Lower leg skin (tissue), 4 donors: ENCODE results near the gene ZNF398. TPM values are rescaled to one million over a fixed set of nuclear protein-coding genes. Genes with fewer than 3 reads are reported as not detected.
"Not testable (repeated sequence)": the region's sequence is repeated elsewhere in the genome, so short reads cannot be mapped to it uniquely, and the experiment has no call there.

ENCODE experiments used
- DNase-seq, 2 donors: peaks; one replicate each; pipeline ENCODE4 v3.0.0-alpha.2; 2019; ENCODE audit warnings: low spot score in 2 of 2
- H3K4me3 ChIP-seq: fragments of 200-600 bp; sonication (generic); 2 replicates; pipeline ENCODE4 v1.5.1; 2017; ENCODE audit warnings: mild to moderate bottlenecking, low read depth; ENCODE audit not compliant: poor library complexity, severe bottlenecking
- CTCF ChIP-seq, 3 donors: fragments of 450-650 bp; IDR thresholded peaks; one replicate each; pipeline ENCODE4 v1.5.1; 2016; ENCODE audit warnings: antibody characterized with exemption in 3 of 3, mild to moderate bottlenecking in 3 of 3, moderate library complexity in 2 of 3
- POLR2A ChIP-seq, 2 donors: fragments of 450-650 bp; IDR thresholded peaks; one replicate each; pipeline ENCODE4 v1.6.1; 2016 to 2017; ENCODE audit warnings: antibody characterized with exemption in 2 of 2, mild to moderate bottlenecking in 1 of 2, moderate library complexity in 1 of 2
- WGBS, 2 donors: methylation state at CpG; one replicate each; pipeline ENCODE4 v1.1.5; 2018; 5-methylcytosine and 5-hydroxymethylcytosine counted together
- intact Hi-C: fragments of 100-400 bp; cut with DNase I; formaldehyde crosslinking; loops from one replicate; pipeline ENCODE4 v1.15.0; 2023; ENCODE audit warnings: low total_unique reads
- total RNA-seq, 4 donors: library from RNA; depleted of rRNA; stranded (reverse); fragments of >200 nt; gene quantifications; one replicate each; pipeline ENCODE4 v1.1.0, GENCODE V29; 2016

ZNF398 gene
- total RNA-seq, 4 donors from 2014 or later: 20.9 to 47.8 (median 30.4) TPM

- 94 to 99% methylated on average over 5 of the region's 5 CpGs for WGBS, 2 donors
- DNase-seq: no peak
- intact Hi-C loops: no loop called here
- no peak for TF ChIP-seq POLR2A (IDR thresholded peaks at IDR 0.05)
- TF ChIP-seq CTCF (IDR thresholded peaks at IDR 0.05): no peak
- no peak overlapping the region for H3K4me3 ChIP-seq
Observed at GRCh38 chr7:149130572-149131198, 16.6 kb upstream of the ZNF398 start.

GRCh38 chr7:149133028-149133710 is 14.1 kb upstream of the ZNF398 start:
- 65 to 93% methylated on average over 2 of the region's 2 CpGs for WGBS, 2 donors
- no peak overlapping the region for H3K4me3 ChIP-seq
- DNase-seq: no peak
- TF ChIP-seq CTCF (IDR thresholded peaks at IDR 0.05) (no peak), POLR2A (IDR thresholded peaks at IDR 0.05) (no peak)
- intact Hi-C loops: no loop called here

GRCh38 chr7:149136118-149136517 is 11.1 kb upstream of the ZNF398 start:
- no peak for DNase-seq
- intact Hi-C loops: no loop called here
- H3K4me3 ChIP-seq: no peak overlapping the region
- no peak for TF ChIP-seq POLR2A (IDR thresholded peaks at IDR 0.05)
- no peak for TF ChIP-seq CTCF (IDR thresholded peaks at IDR 0.05)
- WGBS, 2 donors: 94 to 95% methylated on average over 9 of the region's 9 CpGs

GRCh38 chr7:149140831-149141230 is 6.4 kb upstream of the ZNF398 start:
- intact Hi-C loops: no loop called here
- TF ChIP-seq POLR2A (IDR thresholded peaks at IDR 0.05) (no peak), CTCF (IDR thresholded peaks at IDR 0.05) (no peak)
- WGBS, 2 donors: 65 to 71% methylated on average over 3 of the region's 3 CpGs

GRCh38 chr7:149141893-149142292 is 5.4 kb upstream of the ZNF398 start:
- 92 to 96% methylated on average over 4 of the region's 4 CpGs for WGBS, 2 donors
- no peak overlapping the region for H3K4me3 ChIP-seq
- intact Hi-C loops: no loop called here
- no peak for DNase-seq
- TF ChIP-seq POLR2A (IDR thresholded peaks at IDR 0.05): no peak
- TF ChIP-seq CTCF (IDR thresholded peaks at IDR 0.05): no peak

More at GRCh38 chr7:149140831-149141230, 6.4 kb upstream of the ZNF398 start:
- H3K4me3 ChIP-seq: no peak overlapping the region
- DNase-seq: no peak

- DNase-seq, H3K4me3 ChIP-seq, intact Hi-C loops: not testable (repeated sequence)
- 49 to 58% methylated on average over 14 of the region's 14 CpGs for WGBS, 2 donors
Observed at GRCh38 chr7:149144436-149144922, 2.8 kb upstream of the ZNF398 start.
